ENCODE results near the gene SLC16A10. TPM values are rescaled to one million over a fixed set of nuclear protein-coding genes. Genes with fewer than 3 reads are reported as not detected.

SLC16A10 gene
- total and polyA plus RNA-seq, 2 of the 8 experiments (the other 6 are each of a cell fraction or from before 2014, with no cell fraction given) = 18.6 to 23.2 TPM

DNA sequence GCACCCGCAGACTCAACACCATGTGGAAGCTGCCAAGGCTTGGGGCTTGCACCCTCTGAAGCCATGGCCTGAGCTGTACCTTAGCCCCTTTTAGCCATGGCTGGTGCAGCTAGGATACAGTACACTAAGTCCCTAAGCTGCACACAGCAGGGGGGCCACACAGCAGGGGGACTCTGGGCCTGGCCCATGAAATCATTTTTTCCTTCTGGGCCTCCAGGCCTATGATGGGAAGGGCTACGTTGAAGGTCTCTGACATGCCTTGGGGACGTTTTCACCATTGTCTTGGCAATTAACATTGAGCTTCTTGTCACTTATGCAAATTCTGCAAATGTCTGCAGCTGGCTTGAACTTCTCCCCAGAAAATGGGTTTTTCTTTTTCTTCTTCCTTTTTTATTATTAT is 103.3 kb downstream of the SLC16A10 start:
- no peak overlapping the region for H2BK120ac ChIP-seq (replicated peaks; ENCODE audit: low read depth, low read length)
- H3K14ac ChIP-seq (ENCODE audit: insufficient read length) = no peak overlapping the region
- no peak for DNase-seq (ENCODE audit: low read depth in 1 of 2, low spot score in 2 of 2)
- 92% methylated on average over 3 of the region's 3 CpGs; no CpG with 5 or more reads in 1 of the 2 experiments for WGBS, 2 experiments (ENCODE audit: extremely low coverage in 1 of 2, insufficient coverage in 1 of 2, insufficient read length in 1 of 2, insufficient replicate concordance in 2 of 2, low coverage in 1 of 2, low lambda C conversion rate in 2 of 2, missing lambda C conversion rate in 1 of 2)
- no peak overlapping the region for H2BK12ac ChIP-seq (ENCODE audit: low read depth, low read length)
- no peak overlapping the region for H3K56ac ChIP-seq (replicated peaks; ENCODE audit: insufficient read length, low read depth, low read length)
- H3K23me2 ChIP-seq (ENCODE audit: low read depth, low read length) = no peaks in the 10 kb centered on the region
- no peaks in the 10 kb centered on the region for H3K79me1 ChIP-seq (ENCODE audit: low read depth, low read length)
- no peaks in the 10 kb centered on the region for H3K27me3 ChIP-seq (replicated peaks in 1 of 4; ENCODE audit: control insufficient read depth in 3 of 4, extremely low read depth in 1 of 4, insufficient read depth in 3 of 4, low read length in 3 of 4)
- H3K27ac ChIP-seq (ENCODE audit: low read depth, low read length) = no peak overlapping the region
- H3K4me3 ChIP-seq (ENCODE audit: extremely low read depth in 1 of 4, insufficient read depth in 2 of 4, low read depth in 3 of 4, low read length in 4 of 4) = no peak overlapping the region
- no peak overlapping the region for H2AFZ ChIP-seq (ENCODE audit: low read length)
- POLR2A ChIA-PET (ENCODE audit: partially characterized antibody) = interaction anchor here (1.2 kb wide), 1 partner anchor 21 kb away, joined by 3 read pairs; no protein-coding TSS in a partner anchor
- H3K4ac ChIP-seq (replicated peaks; ENCODE audit: insufficient read length, low read depth, low read length) = no peak overlapping the region
- H3K18ac ChIP-seq (ENCODE audit: extremely low read depth, low read length) = no peak overlapping the region
- CTCF ChIA-PET (ENCODE audit: partially characterized antibody) = interaction anchor here (0.9 to 2.2 kb wide), 2 partner anchors 18 to 179 kb away, joined by 4 to 7 read pairs; no protein-coding TSS in a partner anchor
- no peak overlapping the region for H4K91ac ChIP-seq (replicated peaks; ENCODE audit: insufficient read length, low read length)
- no peaks in the 10 kb centered on the region for H4K20me1 ChIP-seq (replicated peaks in 1 of 2; ENCODE audit: control insufficient read depth in 1 of 2, insufficient read depth in 2 of 2, low read length in 2 of 2)
- no peak overlapping the region for H4K8ac ChIP-seq (ENCODE audit: extremely low read depth, insufficient read depth, low read length)
- no peaks in the 10 kb centered on the region for H3K4me1 ChIP-seq (replicated peaks in 1 of 4; ENCODE audit: control insufficient read depth in 3 of 4, insufficient read depth in 4 of 4, low read length in 3 of 4)
- no peak overlapping the region for H2BK15ac ChIP-seq (ENCODE audit: low read length)
- no peak overlapping the region for H3K23ac ChIP-seq (ENCODE audit: insufficient read length)
- H2BK5ac ChIP-seq (ENCODE audit: low read depth, low read length) = no peak overlapping the region
- H4K5ac ChIP-seq (ENCODE audit: insufficient read length, low read depth, low read length) = no peak overlapping the region
- H3K9me3 ChIP-seq (ENCODE audit: insufficient read depth in 2 of 2, low read depth in 1 of 2, low read length in 1 of 2) = peaks cover 3 to 8% of the 10 kb centered on the region in 2 experiments; a peak in 3 of 4 replicates
- H2BK20ac ChIP-seq (ENCODE audit: low read length) = no peak overlapping the region
- H3K9ac ChIP-seq (replicated peaks in 1 of 4; ENCODE audit: extremely low read depth in 1 of 4, low read depth in 3 of 4, low read length in 3 of 4) = no peak overlapping the region
- no peaks in the 10 kb centered on the region for H3K79me2 ChIP-seq (ENCODE audit: control insufficient read depth in 1 of 2, insufficient read depth in 2 of 2, low read length in 2 of 2)
- no peaks in the 10 kb centered on the region for H3K36me3 ChIP-seq (ENCODE audit: control insufficient read depth in 2 of 4, insufficient read depth in 4 of 4, low read length in 3 of 4)
- no peak for FAIRE-seq
- H3K4me2 ChIP-seq (ENCODE audit: insufficient read depth in 1 of 2, low read depth in 2 of 2, low read length in 2 of 2) = no peak overlapping the region
- H2AK5ac ChIP-seq (ENCODE audit: low read depth, low read length) = no peak overlapping the region
- TF ChIP-seq, protein P1, sequence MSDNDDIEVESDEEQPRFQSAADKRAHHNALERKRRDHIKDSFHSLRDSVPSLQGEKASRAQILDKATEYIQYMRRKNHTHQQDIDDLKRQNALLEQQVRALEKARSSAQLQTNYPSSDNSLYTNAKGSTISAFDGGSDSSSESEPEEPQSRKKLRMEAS (IDR thresholded peaks at IDR 0.05) = no peak
- TF ChIP-seq TAF7 (optimal IDR thresholded peaks at IDR 0.05; ENCODE audit: borderline replicate concordance, low read depth, low read length) (no peak), SP2 (IDR thresholded peaks at IDR 0.05; ENCODE audit: low read length) (no peak), RXRA (IDR thresholded peaks at IDR 0.05; ENCODE audit: insufficient read depth, low read depth, low read length) (no peak), BACH1 (IDR thresholded peaks at IDR 0.05; ENCODE audit: low read length) (no peak), KDM5A (IDR thresholded peaks at IDR 0.05; ENCODE audit: low read length) (no peak), RNF2 (IDR thresholded peaks at IDR 0.05; ENCODE audit: borderline replicate concordance, low read depth, low read length, missing control alignments, poor library complexity, severe bottlenecking) (no peak), BRCA1 (IDR thresholded peaks at IDR 0.05; ENCODE audit: low read depth, low read length) (no peak), RFX5 (IDR thresholded peaks at IDR 0.05; ENCODE audit: borderline replicate concordance, low read depth, low read length) (no peak), SIX5 (IDR thresholded peaks at IDR 0.05; ENCODE audit: low read depth, low read length) (no peak)
- TF ChIP-seq, protein P2, sequence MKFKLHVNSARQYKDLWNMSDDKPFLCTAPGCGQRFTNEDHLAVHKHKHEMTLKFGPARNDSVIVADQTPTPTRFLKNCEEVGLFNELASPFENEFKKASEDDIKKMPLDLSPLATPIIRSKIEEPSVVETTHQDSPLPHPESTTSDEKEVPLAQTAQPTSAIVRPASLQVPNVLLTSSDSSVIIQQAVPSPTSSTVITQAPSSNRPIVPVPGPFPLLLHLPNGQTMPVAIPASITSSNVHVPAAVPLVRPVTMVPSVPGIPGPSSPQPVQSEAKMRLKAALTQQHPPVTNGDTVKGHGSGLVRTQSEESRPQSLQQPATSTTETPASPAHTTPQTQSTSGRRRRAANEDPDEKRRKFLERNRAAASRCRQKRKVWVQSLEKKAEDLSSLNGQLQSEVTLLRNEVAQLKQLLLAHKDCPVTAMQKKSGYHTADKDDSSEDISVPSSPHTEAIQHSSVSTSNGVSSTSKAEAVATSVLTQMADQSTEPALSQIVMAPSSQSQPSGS (IDR thresholded peaks at IDR 0.05; ENCODE audit: low read length) = no peak
- TF ChIP-seq, protein P3, sequence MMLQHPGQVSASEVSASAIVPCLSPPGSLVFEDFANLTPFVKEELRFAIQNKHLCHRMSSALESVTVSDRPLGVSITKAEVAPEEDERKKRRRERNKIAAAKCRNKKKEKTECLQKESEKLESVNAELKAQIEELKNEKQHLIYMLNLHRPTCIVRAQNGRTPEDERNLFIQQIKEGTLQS (IDR thresholded peaks at IDR 0.05; ENCODE audit: insufficient read depth, low read depth, low read length) = no peak
